NCI-H2029 (cell line): ENCODE measurements around the gene APC2.
A peak's percentile ranks its signal among the peaks of the same experiment; 100 is the strongest.
"Not testable (repeated sequence)": the region's sequence is repeated elsewhere in the genome, so short reads cannot be mapped to it uniquely, and the experiment has no call there.

Source experiments
- DNase-seq: peaks from one replicate; lab custom pipeline; 2025; lab: John Stamatoyannopoulos, UW

Gene APC2

DNA sequence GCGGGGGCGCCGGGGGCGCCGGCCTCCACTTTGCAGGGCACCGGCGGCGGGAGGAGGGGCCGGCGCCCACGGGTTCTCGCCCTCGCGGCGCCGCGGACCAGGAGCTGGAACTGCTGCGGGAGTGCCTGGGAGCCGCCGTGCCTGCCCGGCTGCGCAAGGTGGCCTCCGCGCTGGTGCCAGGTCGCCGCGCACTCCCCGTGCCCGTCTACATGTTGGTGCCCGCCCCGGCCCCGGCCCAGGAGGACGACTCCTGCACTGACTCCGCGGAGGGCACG, 17.2 kb downstream of the APC2 start:
- no peak for DNase-seq

- DNase-seq = no peak
These were observed 17.8 kb downstream of the APC2 start for GRCh38 chr19:1467490-1468273.

GRCh38 chr19:1468274-1468820, 18.4 kb downstream of the APC2 start:
- no peak for DNase-seq

- DNase-seq = no peak
These were observed 18.9 kb downstream of the APC2 start for GRCh38 chr19:1468821-1469254.

GRCh38 chr19:1469255-1470054, 19.5 kb downstream of the APC2 start:
- DNase-seq = no peak

DNA sequence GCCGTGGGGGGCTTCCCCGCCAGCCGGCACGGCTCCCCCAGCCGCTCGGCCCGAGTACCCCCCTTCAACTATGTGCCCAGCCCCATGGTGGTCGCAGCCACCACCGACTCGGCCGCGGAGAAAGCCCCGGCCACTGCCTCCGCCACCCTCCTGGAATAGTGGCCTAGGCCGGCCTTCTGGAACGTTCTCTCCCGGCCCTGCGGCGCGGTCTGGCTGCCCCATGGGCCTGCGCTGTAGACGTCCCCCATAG, 20.1 kb downstream of the APC2 start:
- no peak for DNase-seq

- DNase-seq = no peak
These were observed 20.5 kb downstream of the APC2 start for GRCh38 chr19:1470305-1471009.

- no peak for DNase-seq
These were observed 21.1 kb downstream of the APC2 start for GRCh38 chr19:1471010-1471514.

DNA sequence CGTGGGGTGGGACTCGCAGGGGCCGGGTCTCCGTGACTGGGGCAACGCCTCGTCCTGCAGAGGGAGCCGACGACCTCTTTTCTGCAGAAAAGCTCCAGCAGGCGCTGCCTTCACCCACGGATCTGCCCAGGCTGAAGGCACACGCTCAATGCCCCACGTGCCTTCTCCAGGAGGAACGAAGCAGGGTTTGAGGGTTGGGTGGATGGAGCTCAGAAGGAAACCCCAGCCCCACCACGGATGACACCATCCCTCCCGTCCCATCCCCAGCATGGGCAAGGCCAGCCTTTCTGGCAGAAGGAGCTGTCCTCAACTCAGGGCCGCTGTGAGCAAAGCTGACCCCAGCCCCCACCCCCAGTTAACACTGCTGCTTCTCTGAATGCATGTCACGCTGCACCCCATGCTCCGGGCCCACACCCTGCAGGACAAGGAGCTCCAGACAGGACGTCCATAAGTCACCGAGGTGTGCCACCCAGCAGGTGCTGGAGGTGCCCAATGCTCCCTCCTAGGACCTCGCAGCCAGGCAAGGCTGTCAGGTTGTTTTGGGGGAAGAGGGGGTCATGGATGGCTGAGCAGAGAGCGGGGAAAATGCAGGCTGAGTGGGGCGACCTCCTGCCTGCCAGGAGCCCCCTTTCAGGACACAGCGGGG, 21.7 kb downstream of the APC2 start:
- no peak for DNase-seq

DNA sequence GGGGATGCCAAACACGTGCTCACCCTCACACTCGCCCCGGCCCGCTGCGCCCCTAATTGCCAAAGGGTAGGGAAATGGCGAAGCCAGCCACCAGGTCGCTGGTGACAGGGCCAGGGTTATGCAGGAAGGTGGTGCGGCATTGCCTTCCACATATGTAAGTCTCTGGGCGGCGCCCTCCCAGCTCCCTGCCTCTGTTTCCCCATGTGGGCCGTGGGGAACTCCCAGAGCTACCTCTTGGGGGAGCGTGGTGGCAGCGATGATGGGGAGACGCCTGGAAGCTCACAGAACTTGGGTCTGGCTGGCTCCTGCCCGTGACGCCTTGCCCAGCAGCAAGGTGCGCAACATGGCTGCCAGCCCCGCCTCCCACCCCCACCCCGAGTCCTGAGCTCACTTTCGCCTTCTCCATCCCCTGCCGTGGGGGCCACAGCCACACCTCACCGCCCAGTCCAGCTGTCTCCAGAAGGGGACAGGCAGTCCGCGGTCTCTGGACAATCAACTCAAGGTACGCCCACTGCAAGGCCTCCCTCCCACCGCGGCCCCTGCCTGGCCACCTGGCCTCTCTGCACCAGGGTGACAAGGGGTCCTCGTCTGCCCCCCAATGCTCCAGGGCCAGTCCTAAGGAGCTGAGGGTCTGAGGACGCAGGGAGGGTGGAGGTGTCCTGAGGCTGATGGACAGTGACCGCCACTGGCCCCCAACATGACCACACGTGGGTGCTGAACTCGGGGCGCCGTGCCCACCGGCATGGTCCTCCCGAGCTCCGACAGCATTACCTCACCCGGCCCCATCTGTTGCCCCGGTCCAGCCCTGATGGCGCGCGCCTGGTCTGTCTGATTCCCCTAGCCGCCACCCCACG, 22.5 kb downstream of the APC2 start:
- DNase-seq = no peak

GRCh38 chr19:1473085-1473851, 23.3 kb downstream of the APC2 start:
- no peak for DNase-seq

- DNase-seq = no peak
These were observed 24.3 kb downstream of the APC2 start for GRCh38 chr19:1474011-1474764.

GRCh38 chr19:1474765-1475351, 24.9 kb downstream of the APC2 start:
- no peak for DNase-seq

GRCh38 chr19:1475751-1476437, 26.0 kb downstream of the APC2 start:
- DNase-seq = no peak

- DNase-seq = not testable (repeated sequence)
These were observed 27.1 kb downstream of the APC2 start for GRCh38 chr19:1477056-1477455.

DNA sequence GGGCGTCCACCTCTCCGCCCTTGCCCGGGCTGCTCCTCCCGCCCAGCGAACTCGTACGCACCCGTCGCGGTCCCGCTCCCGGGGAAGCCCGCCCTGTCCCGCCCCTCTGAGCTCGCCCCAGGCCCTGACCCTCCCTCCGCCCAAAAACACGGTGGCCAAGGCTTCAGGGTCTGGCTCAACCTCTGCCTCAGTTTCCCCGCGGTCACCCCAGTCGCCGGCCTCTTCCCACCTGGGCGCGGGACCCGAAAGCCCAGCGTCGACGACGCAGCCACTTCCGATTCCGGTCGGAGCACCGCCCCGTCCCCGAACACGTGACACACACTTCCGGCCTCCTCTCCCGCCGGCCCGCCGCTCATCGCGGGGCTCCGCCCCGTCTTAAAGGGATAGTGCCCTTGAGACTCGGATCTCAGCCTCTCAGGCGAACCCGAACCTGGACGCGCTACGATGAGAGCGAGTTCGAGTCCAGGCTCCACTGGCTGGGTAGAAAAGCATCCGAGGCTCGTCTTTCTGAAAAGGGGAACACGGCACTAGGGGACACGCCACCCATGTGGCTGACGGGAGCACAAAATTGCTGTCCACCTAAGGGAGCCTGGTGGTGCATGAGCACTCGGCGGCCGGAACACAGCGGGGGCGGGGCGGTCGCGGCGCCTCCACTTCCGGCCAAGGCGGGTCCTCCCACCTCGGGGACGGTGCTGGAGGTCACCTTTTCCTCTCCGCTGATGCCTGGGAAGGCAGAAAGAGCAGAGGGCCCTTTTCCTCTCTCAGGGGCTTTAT, 29.2 kb downstream of the APC2 start, which contains the start of gene C19orf25:
Gene C19orf25 (minus strand): TSS at position 282 of the 774 bp plus-strand sequence. CDS start 312 bp downstream, outside the sequence.
- peak; percentile 89 for DNase-seq

DNA sequence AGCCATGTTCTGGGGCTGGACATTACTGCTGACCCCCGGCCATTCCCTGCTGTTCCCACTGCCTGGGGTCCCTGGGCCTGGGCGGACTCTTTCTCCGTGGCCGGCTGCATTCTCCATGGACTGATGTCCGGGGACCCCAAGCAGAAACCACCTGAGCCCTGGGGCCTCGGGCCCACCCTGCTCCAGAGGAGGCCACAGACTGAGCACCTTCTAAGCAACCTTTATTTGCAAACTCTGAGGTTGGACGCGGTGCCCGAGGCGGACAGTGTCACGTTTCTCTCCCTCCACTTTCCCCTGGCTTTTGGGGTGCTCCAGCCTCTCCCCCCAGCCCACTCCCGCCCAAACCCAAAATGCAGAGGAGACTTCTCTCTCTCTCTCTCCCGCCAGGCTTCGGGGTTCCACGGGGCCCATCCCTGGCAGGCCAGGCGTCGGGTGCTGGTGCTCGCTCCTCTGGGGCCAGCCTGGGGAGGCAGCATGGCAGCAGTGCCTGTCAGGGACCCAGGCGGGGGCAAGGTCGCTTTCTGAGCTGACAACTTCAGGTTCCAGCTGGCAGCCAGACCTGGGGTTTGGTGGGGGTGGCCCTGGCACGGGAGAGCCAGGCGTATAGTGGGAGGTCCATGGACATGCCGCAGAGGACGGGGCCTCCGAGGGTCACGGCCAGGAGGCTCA, 31.4 kb downstream of the APC2 start:
- DNase-seq = no peak
